HG03469 (cell line): ENCODE data around the gene CALR.
"Not testable (repeated sequence)": the region's sequence is repeated elsewhere in the genome, so short reads cannot be mapped to it uniquely, and the experiment has no call there.

Source experiments
- ATAC-seq: cut with Tn5 transposase; IDR thresholded peaks from one replicate; pipeline ENCODE4 v1.9.1; 2021; ENCODE audit warnings: mild to moderate bottlenecking, moderate library complexity, moderate number of reproducible peaks; ENCODE audit not compliant: unreplicated experiment

The CALR gene

DNA sequence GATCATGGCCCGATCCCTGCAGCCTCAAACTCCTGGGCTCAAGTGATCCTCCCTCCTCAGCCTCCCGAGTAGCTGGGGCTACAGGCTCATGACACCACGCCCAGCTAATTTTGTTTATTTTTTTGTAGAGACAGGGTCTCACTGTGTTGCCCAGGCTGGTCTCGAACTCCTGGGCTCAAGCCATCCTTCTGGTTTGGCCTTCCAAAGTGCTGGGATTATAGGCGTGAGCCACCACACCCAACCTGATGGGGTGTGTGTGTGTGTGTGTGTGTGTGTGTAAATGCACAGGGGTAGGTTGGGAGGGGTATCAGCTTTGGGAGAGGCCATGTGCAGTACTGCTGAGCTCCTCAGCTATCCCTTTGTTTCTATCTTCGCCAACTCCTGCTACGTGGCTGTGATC, 37.7 kb downstream of the CALR start:
- not testable (repeated sequence) for ATAC-seq

DNA sequence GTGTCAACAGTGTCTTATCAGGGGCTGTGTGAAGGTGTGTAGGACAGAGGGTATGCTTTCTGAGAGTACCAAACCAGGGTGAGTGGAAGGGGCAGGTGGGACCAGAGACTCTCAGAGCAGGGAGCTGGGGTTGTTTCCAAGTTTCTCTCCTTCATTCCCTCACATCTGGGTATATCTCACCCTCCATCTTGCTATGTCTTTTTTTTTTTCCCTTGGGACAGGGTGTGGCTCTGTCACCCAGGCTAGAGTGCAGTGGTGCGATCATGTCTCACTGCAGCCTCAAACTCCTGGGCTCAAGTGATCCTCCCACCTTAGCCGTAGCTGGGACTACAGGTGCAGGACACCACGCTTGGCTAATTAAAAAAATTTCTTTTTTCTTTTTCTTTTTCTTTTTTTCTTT, 41.6 kb downstream of the CALR start:
- ATAC-seq, result no peak

DNA sequence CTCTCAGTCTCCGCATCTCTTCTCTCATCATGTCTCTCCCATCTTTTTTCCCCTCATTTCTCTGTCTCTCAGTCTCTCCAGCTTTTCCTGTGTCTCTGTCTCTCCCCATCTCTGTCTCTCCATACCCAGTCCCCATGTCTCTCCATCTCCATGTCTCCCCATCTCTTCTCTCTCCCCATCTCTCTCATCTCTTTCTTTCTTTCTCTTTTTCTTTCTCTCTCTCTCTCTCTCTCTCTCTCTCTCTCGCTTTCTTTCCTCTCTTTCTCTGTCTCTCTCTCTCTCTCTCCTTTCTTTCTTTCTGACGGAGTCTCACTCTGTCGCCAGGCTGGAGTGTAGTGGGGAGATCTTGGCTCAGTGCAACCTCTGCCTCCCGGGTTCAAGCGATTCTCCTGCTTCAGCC, 44.2 kb downstream of the CALR start:
- no peak for ATAC-seq

GRCh38 chr19:12983091-12983490, 44.7 kb downstream of the CALR start:
- ATAC-seq, result no peak

GRCh38 chr19:12983542-12984142, 45.2 kb downstream of the CALR start:
- no peak for ATAC-seq

DNA sequence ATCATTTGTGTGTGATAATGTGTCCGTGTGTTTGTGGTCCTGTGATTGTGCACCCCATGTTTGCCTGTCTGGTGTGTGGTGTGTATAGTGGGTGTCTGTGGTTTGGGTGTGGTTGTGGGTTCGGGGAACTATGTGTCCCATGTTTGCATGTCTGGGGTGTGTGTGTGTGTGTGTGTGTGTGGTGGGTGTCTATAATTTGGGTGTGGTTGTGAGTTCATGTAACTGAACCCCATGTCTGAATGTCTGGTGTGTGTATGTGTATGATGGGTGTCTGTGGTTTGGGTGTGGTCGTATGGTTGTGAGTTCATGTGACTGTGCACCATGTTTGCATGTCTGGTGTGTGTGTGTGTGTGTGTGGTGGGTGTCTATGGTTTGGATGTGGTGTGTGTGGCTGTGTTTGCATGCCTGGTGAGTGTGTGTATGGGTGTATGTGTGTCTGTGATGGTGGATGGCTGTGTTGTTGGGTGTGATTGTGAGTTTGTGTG, 45.8 kb downstream of the CALR start:
- no peak for ATAC-seq

GRCh38 chr19:12984683-12985048, 46.3 kb downstream of the CALR start:
- no peak for ATAC-seq

GRCh38 chr19:12985049-12985776, 46.8 kb downstream of the CALR start:
- ATAC-seq, result no peak

- ATAC-seq, result no peak
Measured at GRCh38 chr19:12986726-12987125, 48.3 kb downstream of the CALR start.

GRCh38 chr19:12987190-12987589, 48.8 kb downstream of the CALR start:
- ATAC-seq, result no peak

- no peak for ATAC-seq
Measured at GRCh38 chr19:12987781-12988180, 49.4 kb downstream of the CALR start.

DNA sequence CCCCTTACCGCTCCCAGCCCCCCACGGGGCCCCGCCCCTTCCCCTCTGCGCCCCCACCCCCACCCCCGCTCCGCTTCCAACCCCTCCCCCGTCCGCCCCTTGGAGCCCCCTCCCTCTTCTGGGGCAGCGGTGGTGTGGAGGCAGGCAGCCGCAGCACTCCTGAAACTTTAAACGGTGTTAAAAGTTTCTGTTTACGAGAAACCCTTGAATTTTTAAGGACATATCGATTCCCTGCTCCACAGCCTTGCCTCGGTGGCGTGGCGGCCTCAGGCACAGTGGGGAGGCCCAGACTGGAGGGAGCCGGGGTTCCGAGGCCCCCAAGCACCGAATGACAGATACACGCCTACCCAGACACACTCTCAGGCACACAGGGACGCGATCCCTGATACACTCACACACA, 52.0 kb downstream of the CALR start:
- no peak for ATAC-seq

DNA sequence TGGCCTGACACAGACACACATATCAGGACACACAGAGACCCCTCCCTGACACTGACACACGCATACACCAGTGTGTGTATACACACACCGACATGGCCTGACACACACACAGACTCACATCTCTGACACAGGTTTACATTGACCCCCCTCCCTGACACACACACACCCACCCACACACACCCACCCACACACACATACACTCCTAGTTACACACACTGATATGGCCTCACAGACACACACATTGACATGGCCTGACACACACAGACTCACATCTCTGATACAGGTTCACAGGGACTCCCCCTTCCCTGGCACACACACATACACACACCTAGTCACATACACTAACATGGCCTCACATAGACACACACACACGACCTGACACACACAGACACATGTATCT, 52.4 kb downstream of the CALR start:
- ATAC-seq, result no peak

GRCh38 chr19:12991296-12991695, 52.9 kb downstream of the CALR start:
- no peak for ATAC-seq

- no peak for ATAC-seq
Measured at GRCh38 chr19:12992729-12993128, 54.3 kb downstream of the CALR start.

DNA sequence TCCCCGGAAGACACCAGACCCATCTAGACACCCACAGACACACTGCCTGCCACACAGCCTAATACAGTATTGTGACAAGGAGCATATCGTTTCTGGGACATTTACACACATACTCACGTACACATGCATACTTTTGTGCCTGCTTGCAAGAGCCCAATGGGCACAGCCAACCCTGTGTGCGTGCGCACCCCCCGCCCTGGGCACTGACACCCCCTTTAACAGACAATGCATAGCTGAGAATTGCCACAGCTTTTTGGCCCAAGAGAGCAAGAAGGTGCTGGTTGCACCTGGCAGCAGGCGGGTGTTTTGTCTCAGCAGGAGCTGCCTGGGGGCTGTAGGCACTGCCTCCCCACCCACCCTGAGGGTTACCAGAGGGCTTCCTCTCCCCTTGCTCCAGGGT, 55.2 kb downstream of the CALR start:
- ATAC-seq, result no peak
